GM23338 (cell line): ENCODE data around the gene BBS1. TPM values are rescaled to one million over a fixed set of nuclear protein-coding genes. Genes with fewer than 3 reads are reported as not detected.

Experiments used
- ATAC-seq: fragments of 200-7000 bp; cut with Tn5 transposase; 3 replicates; pipeline ENCODE4 v1.9.1; 2020
- DNase-seq: peaks from one replicate; pipeline ENCODE4 v3.0.0-alpha.2; 2015; ENCODE audit warnings: low spot score
- H2AFZ ChIP-seq: fragments of 200-600 bp; sonication (generic); 2 replicates; pipeline ENCODE4 v1.8.0; 2016; ENCODE audit warnings: antibody characterized with exemption, mild to moderate bottlenecking, moderate library complexity
- H3F3A ChIP-seq: fragments of 200-600 bp; sonication (generic); replicated peaks from 2 replicates; pipeline ENCODE4 v1.8.0; 2017; ENCODE audit warnings: antibody characterized with exemption, mixed run types, low read depth
- H3K27ac ChIP-seq: fragments of 200-600 bp; sonication (generic); 2 replicates; pipeline ENCODE4 v1.6.1; 2016; ENCODE audit warnings: low read depth
- H3K27me3 ChIP-seq: fragments of 200-600 bp; sonication (generic); 2 replicates; pipeline ENCODE4 v1.8.0; 2016; ENCODE audit warnings: mild to moderate bottlenecking, mixed run types, moderate library complexity; ENCODE audit not compliant: insufficient read depth
- H3K36me3 ChIP-seq: fragments of 200-600 bp; sonication (generic); 2 replicates; pipeline ENCODE4 v1.8.0; 2016; ENCODE audit warnings: mild to moderate bottlenecking; ENCODE audit not compliant: insufficient read depth
- H3K4me1 ChIP-seq: fragments of 200-600 bp; sonication (generic); 2 replicates; pipeline ENCODE4 v1.8.0; 2016; ENCODE audit warnings: mild to moderate bottlenecking, moderate library complexity; ENCODE audit not compliant: insufficient read depth
- H3K4me2 ChIP-seq: fragments of 200-600 bp; sonication (generic); 2 replicates; pipeline ENCODE4 v1.7.1; 2017; ENCODE audit warnings: mixed run types
- H3K4me3 ChIP-seq: fragments of 200-600 bp; sonication (generic); 2 replicates; pipeline ENCODE4 v1.6.1; 2016; ENCODE audit warnings: mixed run types
- H3K79me2 ChIP-seq: fragments of 200-600 bp; sonication (generic); replicated peaks from 2 replicates; pipeline ENCODE4 v1.8.0; 2017; ENCODE audit warnings: mild to moderate bottlenecking; ENCODE audit not compliant: insufficient read depth
- H3K9me2 ChIP-seq: fragments of 200-600 bp; sonication (generic); 2 replicates; pipeline ENCODE4 v1.8.0; 2017; ENCODE audit not compliant: insufficient read depth
- H4K20me1 ChIP-seq: fragments of 200-600 bp; sonication (generic); replicated peaks from 2 replicates; pipeline ENCODE4 v1.8.0; 2017; ENCODE audit warnings: mild to moderate bottlenecking; ENCODE audit not compliant: insufficient read depth
- H3K27ac Mint-ChIP-seq: 2 replicates; pipeline ENCODE4 v1.8.0; 2020; ENCODE audit warnings: inconsistent platforms, mild to moderate bottlenecking, moderate library complexity, mixed read lengths
- H3K27me3 Mint-ChIP-seq: 3 replicates; pipeline ENCODE4 v1.8.0; 2022; ENCODE audit warnings: low read depth, mild to moderate bottlenecking, moderate library complexity, mixed read lengths, inconsistent platforms; ENCODE audit not compliant: insufficient read depth, poor library complexity
- H3K36me3 Mint-ChIP-seq: 3 replicates; pipeline ENCODE4 v1.8.0; 2021; ENCODE audit warnings: low read depth, mild to moderate bottlenecking, inconsistent platforms, moderate library complexity, mixed read lengths
- H3K4me1 Mint-ChIP-seq: 3 replicates; pipeline ENCODE4 v1.8.0; 2020; ENCODE audit warnings: mild to moderate bottlenecking, inconsistent platforms, mixed read lengths
- H3K4me3 Mint-ChIP-seq: 3 replicates; pipeline ENCODE4 v1.8.0; 2021; ENCODE audit warnings: moderate library complexity, mild to moderate bottlenecking, inconsistent platforms, mixed read lengths
- H3K9me3 Mint-ChIP-seq: 3 replicates; pipeline ENCODE4 v1.8.0; 2020; ENCODE audit warnings: moderate library complexity, mild to moderate bottlenecking, inconsistent platforms, mixed read lengths
- CREB1 ChIP-seq: fragments of 250-450 bp; sonication (Bioruptor Pico); IDR thresholded peaks from 2 replicates; pipeline ENCODE4 v1.5.0; 2020; ENCODE audit warnings: low read depth, mild to moderate bottlenecking, moderate library complexity
- EZH2 ChIP-seq: fragments of 200-600 bp; sonication (generic); IDR thresholded peaks from one replicate; pipeline ENCODE4 v1.8.0; 2017; ENCODE audit warnings: antibody characterized with exemption, mild to moderate bottlenecking, low read depth; ENCODE audit not compliant: unreplicated experiment
- EZH2phosphoT487 ChIP-seq: fragments of 200-600 bp; sonication (generic); IDR thresholded peaks from one replicate; pipeline ENCODE4 v1.8.1; 2018; ENCODE audit warnings: antibody characterized with exemption; ENCODE audit not compliant: unreplicated experiment
- JUNB ChIP-seq: IDR thresholded peaks from one replicate; pipeline ENCODE4 v1.6.1; 2016; ENCODE audit warnings: antibody characterized with exemption; ENCODE audit not compliant: unreplicated experiment
- NANOG ChIP-seq: IDR thresholded peaks from 2 replicates; pipeline ENCODE4 v1.6.1; 2016; ENCODE audit warnings: antibody characterized with exemption, borderline replicate concordance
- POLR2AphosphoS5 ChIP-seq: IDR thresholded peaks from 2 replicates; pipeline ENCODE4 v1.6.1; 2016; ENCODE audit warnings: antibody characterized with exemption, low read depth
- STAT1 ChIP-seq: IDR thresholded peaks from one replicate; pipeline ENCODE4 v1.6.1; 2016; ENCODE audit warnings: antibody characterized with exemption; ENCODE audit not compliant: unreplicated experiment
- ZNF114 ChIP-seq: fragments of 250-450 bp; sonication (Bioruptor Pico); IDR thresholded peaks from 2 replicates; pipeline ENCODE4 v1.5.0; 2020; ENCODE audit warnings: mild to moderate bottlenecking, moderate library complexity
- ZNF331 ChIP-seq: fragments of 250-450 bp; sonication (Bioruptor Pico); IDR thresholded peaks from 2 replicates; pipeline ENCODE4 v1.5.0; 2020; ENCODE audit warnings: low read depth, mild to moderate bottlenecking, moderate library complexity
- polyA plus RNA-seq: library from polyadenylated mRNA; unstranded; fragments of >200 nt; fragmentation: Nextera tagmentation; extraction: Ambion mirVana; gene quantifications from 2 replicates; pipeline ENCODE4 v1.2.1, GENCODE V29; 2016
- total RNA-seq: library from RNA; depleted of rRNA; stranded (reverse); fragments of >200 nt; shearing (Covaris generic); gene quantifications from 2 replicates; pipeline ENCODE4 v1.2.3, GENCODE V29; 2014
- TF ChIP-seq, protein P1 (sequence below): IDR thresholded peaks from 2 replicates; pipeline ENCODE4 v1.6.1; 2016; ENCODE audit warnings: antibody characterized with exemption
- TF ChIP-seq, protein P2 (sequence below): fragments of 250-450 bp; sonication (Bioruptor Pico); IDR thresholded peaks from 2 replicates; pipeline ENCODE4 v1.5.0; 2020; ENCODE audit warnings: mild to moderate bottlenecking, moderate library complexity
- TF ChIP-seq, protein P3 (sequence below), 2 experiments: fragments of 200-600 bp in 1 of 2; sonication (generic) in 1 of 2; conservative IDR thresholded peaks; 2 replicates each; pipeline versions ENCODE4 v1.5.1 to v1.6.1; 2016 to 2017; ENCODE audit warnings: antibody characterized with exemption in 2 of 2, low read depth in 2 of 2, mild to moderate bottlenecking in 2 of 2, moderate library complexity in 1 of 2
- TF ChIP-seq, protein P4 (sequence below): IDR thresholded peaks from one replicate; pipeline ENCODE4 v1.6.1; 2018; ENCODE audit warnings: antibody characterized with exemption; ENCODE audit not compliant: unreplicated experiment

Gene BBS1
- total and polyA plus RNA-seq, 2 experiments from 2014 or later: 11.6 to 41.3 TPM

DNA sequence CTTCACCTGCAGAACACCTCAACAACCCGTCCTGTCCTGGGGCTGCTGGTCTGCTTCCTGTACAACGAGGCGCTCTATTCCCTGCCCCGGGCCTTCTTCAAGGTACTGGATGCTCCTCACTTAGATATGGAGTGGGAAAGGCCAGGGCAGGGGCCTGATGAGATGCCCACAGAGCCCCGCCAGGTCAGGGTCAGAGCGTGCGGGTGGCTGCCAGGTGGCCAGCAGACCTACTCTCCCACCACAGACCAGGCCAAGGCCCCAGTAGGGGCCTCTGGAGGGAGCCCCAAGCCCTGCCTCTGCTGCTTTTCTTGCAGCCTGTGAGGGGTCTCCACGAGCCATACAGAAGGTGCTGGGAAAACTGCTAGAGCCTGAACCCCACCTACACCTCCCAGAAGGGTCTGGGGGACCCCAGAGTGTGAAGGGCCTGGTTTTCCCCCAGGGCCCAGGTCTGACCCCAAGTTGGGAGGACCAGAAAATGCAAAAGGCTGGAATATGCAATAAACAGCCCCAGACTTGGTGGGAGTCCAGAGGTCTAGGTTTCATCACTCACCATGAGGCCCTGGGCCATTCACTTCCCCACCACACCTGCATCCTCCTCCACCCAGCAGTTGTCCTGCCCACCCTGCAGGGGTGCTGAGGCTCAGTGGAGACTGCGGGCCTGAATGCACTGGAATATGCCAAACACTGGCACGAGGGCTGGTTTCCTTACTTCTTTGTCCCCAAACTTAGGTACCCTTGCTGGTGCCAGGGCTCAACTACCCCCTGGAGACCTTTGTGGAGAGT lies 20.7 kb downstream of the BBS1 start:
- Mint-ChIP-seq H3K9me3 (no peaks in the 10 kb centered on the region), H3K4me1 (peaks cover 5% of the 10 kb centered on the region; the same call in 2 of the 3 replicates), H3K36me3 (peaks cover 13% of the 10 kb centered on the region), H3K27me3 (peaks cover 8% of the 10 kb centered on the region), H3K27ac (no peak overlapping the region), H3K4me3 (no peak overlapping the region)
- Histone ChIP-seq H3K9me2 (no peaks in the 10 kb centered on the region), H3K4me2 (no peak overlapping the region), H3K4me1 (no peaks in the 10 kb centered on the region), H3K4me3 (no peak overlapping the region), H3K27me3 (no peaks in the 10 kb centered on the region), H3K79me2 (no peaks in the 10 kb centered on the region), H2AFZ (no peak overlapping the region), H3K27ac (no peak overlapping the region), H4K20me1 (no peaks in the 10 kb centered on the region), H3K36me3 (no peaks in the 10 kb centered on the region), H3F3A (no peaks in the 10 kb centered on the region)
- TF ChIP-seq, protein P1, sequence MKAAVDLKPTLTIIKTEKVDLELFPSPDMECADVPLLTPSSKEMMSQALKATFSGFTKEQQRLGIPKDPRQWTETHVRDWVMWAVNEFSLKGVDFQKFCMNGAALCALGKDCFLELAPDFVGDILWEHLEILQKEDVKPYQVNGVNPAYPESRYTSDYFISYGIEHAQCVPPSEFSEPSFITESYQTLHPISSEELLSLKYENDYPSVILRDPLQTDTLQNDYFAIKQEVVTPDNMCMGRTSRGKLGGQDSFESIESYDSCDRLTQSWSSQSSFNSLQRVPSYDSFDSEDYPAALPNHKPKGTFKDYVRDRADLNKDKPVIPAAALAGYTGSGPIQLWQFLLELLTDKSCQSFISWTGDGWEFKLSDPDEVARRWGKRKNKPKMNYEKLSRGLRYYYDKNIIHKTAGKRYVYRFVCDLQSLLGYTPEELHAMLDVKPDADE: no peak
- no peak for TF ChIP-seq CREB1
- TF ChIP-seq EZH2: no peak
- TF ChIP-seq, protein P2, sequence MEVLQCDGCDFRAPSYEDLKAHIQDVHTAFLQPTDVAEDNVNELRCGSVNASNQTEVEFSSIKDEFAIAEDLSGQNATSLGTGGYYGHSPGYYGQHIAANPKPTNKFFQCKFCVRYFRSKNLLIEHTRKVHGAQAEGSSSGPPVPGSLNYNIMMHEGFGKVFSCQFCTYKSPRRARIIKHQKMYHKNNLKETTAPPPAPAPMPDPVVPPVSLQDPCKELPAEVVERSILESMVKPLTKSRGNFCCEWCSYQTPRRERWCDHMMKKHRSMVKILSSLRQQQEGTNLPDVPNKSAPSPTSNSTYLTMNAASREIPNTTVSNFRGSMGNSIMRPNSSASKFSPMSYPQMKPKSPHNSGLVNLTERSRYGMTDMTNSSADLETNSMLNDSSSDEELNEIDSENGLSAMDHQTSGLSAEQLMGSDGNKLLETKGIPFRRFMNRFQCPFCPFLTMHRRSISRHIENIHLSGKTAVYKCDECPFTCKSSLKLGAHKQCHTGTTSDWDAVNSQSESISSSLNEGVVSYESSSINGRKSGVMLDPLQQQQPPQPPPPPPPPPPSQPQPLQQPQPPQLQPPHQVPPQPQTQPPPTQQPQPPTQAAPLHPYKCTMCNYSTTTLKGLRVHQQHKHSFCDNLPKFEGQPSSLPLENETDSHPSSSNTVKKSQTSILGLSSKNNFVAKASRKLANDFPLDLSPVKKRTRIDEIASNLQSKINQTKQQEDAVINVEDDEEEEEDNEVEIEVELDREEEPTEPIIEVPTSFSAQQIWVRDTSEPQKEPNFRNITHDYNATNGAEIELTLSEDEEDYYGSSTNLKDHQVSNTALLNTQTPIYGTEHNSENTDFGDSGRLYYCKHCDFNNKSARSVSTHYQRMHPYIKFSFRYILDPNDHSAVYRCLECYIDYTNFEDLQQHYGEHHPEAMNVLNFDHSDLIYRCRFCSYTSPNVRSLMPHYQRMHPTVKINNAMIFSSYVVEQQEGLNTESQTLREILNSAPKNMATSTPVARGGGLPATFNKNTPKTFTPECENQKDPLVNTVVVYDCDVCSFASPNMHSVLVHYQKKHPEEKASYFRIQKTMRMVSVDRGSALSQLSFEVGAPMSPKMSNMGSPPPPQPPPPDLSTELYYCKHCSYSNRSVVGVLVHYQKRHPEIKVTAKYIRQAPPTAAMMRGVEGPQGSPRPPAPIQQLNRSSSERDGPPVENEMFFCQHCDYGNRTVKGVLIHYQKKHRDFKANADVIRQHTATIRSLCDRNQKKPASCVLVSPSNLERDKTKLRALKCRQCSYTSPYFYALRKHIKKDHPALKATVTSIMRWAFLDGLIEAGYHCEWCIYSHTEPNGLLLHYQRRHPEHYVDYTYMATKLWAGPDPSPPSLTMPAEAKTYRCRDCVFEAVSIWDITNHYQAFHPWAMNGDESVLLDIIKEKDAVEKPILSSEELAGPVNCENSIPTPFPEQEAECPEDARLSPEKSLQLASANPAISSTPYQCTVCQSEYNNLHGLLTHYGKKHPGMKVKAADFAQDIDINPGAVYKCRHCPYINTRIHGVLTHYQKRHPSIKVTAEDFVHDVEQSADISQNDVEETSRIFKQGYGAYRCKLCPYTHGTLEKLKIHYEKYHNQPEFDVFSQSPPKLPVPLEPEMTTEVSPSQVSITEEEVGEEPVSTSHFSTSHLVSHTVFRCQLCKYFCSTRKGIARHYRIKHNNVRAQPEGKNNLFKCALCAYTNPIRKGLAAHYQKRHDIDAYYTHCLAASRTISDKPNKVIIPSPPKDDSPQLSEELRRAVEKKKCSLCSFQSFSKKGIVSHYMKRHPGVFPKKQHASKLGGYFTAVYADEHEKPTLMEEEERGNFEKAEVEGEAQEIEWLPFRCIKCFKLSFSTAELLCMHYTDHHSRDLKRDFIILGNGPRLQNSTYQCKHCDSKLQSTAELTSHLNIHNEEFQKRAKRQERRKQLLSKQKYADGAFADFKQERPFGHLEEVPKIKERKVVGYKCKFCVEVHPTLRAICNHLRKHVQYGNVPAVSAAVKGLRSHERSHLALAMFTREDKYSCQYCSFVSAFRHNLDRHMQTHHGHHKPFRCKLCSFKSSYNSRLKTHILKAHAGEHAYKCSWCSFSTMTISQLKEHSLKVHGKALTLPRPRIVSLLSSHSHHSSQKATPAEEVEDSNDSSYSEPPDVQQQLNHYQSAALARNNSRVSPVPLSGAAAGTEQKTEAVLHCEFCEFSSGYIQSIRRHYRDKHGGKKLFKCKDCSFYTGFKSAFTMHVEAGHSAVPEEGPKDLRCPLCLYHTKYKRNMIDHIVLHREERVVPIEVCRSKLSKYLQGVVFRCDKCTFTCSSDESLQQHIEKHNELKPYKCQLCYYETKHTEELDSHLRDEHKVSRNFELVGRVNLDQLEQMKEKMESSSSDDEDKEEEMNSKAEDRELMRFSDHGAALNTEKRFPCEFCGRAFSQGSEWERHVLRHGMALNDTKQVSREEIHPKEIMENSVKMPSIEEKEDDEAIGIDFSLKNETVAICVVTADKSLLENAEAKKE (CRISPR knock-in tag): no peak
- no peak for TF ChIP-seq JUNB
- TF ChIP-seq, protein P3, sequence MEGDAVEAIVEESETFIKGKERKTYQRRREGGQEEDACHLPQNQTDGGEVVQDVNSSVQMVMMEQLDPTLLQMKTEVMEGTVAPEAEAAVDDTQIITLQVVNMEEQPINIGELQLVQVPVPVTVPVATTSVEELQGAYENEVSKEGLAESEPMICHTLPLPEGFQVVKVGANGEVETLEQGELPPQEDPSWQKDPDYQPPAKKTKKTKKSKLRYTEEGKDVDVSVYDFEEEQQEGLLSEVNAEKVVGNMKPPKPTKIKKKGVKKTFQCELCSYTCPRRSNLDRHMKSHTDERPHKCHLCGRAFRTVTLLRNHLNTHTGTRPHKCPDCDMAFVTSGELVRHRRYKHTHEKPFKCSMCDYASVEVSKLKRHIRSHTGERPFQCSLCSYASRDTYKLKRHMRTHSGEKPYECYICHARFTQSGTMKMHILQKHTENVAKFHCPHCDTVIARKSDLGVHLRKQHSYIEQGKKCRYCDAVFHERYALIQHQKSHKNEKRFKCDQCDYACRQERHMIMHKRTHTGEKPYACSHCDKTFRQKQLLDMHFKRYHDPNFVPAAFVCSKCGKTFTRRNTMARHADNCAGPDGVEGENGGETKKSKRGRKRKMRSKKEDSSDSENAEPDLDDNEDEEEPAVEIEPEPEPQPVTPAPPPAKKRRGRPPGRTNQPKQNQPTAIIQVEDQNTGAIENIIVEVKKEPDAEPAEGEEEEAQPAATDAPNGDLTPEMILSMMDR (conservative IDR thresholded peaks at IDR 0.05; ENCODE audit: low read depth in 2 of 2): no peak
- no peak for TF ChIP-seq POLR2AphosphoS5
- TF ChIP-seq STAT1: no peak
- no peak for TF ChIP-seq EZH2phosphoT487
- no peak for TF ChIP-seq ZNF114
- TF ChIP-seq ZNF331 (CRISPR knock-in tag): no peak
- TF ChIP-seq NANOG: no peak
- TF ChIP-seq, protein P4, sequence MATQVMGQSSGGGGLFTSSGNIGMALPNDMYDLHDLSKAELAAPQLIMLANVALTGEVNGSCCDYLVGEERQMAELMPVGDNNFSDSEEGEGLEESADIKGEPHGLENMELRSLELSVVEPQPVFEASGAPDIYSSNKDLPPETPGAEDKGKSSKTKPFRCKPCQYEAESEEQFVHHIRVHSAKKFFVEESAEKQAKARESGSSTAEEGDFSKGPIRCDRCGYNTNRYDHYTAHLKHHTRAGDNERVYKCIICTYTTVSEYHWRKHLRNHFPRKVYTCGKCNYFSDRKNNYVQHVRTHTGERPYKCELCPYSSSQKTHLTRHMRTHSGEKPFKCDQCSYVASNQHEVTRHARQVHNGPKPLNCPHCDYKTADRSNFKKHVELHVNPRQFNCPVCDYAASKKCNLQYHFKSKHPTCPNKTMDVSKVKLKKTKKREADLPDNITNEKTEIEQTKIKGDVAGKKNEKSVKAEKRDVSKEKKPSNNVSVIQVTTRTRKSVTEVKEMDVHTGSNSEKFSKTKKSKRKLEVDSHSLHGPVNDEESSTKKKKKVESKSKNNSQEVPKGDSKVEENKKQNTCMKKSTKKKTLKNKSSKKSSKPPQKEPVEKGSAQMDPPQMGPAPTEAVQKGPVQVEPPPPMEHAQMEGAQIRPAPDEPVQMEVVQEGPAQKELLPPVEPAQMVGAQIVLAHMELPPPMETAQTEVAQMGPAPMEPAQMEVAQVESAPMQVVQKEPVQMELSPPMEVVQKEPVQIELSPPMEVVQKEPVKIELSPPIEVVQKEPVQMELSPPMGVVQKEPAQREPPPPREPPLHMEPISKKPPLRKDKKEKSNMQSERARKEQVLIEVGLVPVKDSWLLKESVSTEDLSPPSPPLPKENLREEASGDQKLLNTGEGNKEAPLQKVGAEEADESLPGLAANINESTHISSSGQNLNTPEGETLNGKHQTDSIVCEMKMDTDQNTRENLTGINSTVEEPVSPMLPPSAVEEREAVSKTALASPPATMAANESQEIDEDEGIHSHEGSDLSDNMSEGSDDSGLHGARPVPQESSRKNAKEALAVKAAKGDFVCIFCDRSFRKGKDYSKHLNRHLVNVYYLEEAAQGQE: no peak
- no peak for DNase-seq
- ATAC-seq: no peak; the same call in 2 of the 3 replicates
